HEK293 (cell line): ENCODE data around the gene PPP1R18.

Source experiments
- ZNF785 ChIP-seq: fragments of 450-650 bp; formaldehyde crosslinking; IDR thresholded peaks from 2 replicates; pipeline ENCODE4 v1.5.1; 2016; ENCODE audit warnings: missing biosample characterization, missing genetic modification characterization
- TF ChIP-seq, protein P1 (sequence below): fragments of 450-650 bp; formaldehyde crosslinking; IDR thresholded peaks from 2 replicates; pipeline ENCODE4 v1.5.1; 2016; ENCODE audit warnings: missing biosample characterization, missing genetic modification characterization
- TF ChIP-seq, protein P2 (sequence below): fragments of 450-650 bp; formaldehyde crosslinking; IDR thresholded peaks from 2 replicates; pipeline ENCODE4 v1.5.1; 2016; ENCODE audit warnings: missing biosample characterization, missing genetic modification characterization, borderline replicate concordance

DNA sequence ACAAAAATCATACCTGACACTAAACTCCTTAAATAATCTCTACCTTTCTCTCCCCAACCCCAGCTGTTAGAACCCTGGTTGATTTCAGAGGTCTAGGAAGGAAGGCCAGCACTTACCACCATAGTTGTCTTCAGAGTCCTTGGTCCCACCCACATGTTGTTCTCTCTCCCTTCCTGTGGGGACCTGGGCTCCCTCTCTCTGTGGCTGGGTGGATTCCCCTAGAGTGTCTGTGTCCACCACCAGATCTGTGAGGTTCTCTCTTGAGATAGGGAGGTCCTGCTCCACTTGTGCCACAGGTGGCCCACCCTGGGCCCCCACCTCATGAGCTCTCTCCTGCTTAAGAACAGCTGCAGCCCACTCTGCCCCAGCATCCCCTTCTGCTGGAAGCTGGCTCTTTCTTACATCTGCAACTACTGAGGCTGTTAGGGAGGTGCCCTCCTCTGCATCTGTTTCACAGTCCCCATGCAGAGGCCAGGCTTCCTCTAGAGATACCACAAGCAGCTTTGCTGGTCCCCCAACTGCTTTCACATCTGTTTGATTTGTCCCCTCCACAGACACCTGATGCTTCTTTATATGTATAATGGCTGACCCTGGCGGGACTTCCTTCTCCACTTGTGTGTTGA is 25.4 kb upstream of the PPP1R18 start:
- TF ChIP-seq, protein P1, sequence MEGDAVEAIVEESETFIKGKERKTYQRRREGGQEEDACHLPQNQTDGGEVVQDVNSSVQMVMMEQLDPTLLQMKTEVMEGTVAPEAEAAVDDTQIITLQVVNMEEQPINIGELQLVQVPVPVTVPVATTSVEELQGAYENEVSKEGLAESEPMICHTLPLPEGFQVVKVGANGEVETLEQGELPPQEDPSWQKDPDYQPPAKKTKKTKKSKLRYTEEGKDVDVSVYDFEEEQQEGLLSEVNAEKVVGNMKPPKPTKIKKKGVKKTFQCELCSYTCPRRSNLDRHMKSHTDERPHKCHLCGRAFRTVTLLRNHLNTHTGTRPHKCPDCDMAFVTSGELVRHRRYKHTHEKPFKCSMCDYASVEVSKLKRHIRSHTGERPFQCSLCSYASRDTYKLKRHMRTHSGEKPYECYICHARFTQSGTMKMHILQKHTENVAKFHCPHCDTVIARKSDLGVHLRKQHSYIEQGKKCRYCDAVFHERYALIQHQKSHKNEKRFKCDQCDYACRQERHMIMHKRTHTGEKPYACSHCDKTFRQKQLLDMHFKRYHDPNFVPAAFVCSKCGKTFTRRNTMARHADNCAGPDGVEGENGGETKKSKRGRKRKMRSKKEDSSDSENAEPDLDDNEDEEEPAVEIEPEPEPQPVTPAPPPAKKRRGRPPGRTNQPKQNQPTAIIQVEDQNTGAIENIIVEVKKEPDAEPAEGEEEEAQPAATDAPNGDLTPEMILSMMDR (tag by site-specific recombination): no peak
- TF ChIP-seq ZNF785 (tag by site-specific recombination): no peak
- TF ChIP-seq, protein P2, sequence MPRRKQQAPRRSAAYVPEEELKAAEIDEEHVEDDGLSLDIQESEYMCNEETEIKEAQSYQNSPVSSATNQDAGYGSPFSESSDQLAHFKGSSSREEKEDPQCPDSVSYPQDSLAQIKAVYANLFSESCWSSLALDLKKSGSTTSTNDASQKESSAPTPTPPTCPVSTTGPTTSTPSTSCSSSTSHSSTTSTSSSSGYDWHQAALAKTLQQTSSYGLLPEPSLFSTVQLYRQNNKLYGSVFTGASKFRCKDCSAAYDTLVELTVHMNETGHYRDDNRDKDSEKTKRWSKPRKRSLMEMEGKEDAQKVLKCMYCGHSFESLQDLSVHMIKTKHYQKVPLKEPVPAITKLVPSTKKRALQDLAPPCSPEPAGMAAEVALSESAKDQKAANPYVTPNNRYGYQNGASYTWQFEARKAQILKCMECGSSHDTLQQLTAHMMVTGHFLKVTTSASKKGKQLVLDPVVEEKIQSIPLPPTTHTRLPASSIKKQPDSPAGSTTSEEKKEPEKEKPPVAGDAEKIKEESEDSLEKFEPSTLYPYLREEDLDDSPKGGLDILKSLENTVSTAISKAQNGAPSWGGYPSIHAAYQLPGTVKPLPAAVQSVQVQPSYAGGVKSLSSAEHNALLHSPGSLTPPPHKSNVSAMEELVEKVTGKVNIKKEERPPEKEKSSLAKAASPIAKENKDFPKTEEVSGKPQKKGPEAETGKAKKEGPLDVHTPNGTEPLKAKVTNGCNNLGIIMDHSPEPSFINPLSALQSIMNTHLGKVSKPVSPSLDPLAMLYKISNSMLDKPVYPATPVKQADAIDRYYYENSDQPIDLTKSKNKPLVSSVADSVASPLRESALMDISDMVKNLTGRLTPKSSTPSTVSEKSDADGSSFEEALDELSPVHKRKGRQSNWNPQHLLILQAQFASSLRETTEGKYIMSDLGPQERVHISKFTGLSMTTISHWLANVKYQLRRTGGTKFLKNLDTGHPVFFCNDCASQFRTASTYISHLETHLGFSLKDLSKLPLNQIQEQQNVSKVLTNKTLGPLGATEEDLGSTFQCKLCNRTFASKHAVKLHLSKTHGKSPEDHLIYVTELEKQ (tag by site-specific recombination): no peak
